Cardiac septum (tissue), 1 donor: ENCODE measurements around the gene ATP6V0A1. TPM values are rescaled to one million over a fixed set of nuclear protein-coding genes. Genes with fewer than 3 reads are reported as not detected.
"Not testable (repeated sequence)": the region's sequence is repeated elsewhere in the genome, so short reads cannot be mapped to it uniquely, and the experiment has no call there.

Experiments
- DNase-seq: peaks from one replicate; pipeline ENCODE4 v3.0.0-alpha.2; 2020; ENCODE audit warnings: low spot score
- intact Hi-C: fragments of 100-400 bp; cut with DNase I; formaldehyde crosslinking; loops from one replicate; pipeline ENCODE4 v1.14.0; 2022
- total RNA-seq: library from RNA; stranded (reverse); fragmentation: NEBNext Ultra II Directional; extraction: Animal tissue kit (Norgen Biotek cat#: 25700); gene quantifications from one replicate; pipeline ENCODE4 v1.2.1, GENCODE V29; 2021
- donor health status: DM: no; HTN: no; CAD: no.

ATP6V0A1 gene
- total RNA-seq, 1 donor from 2014 or later: 40.3 TPM

- intact Hi-C loops: no loop called here
- no peak for DNase-seq
Observed at GRCh38 chr17:42467889-42468288, 9.2 kb downstream of the ATP6V0A1 start.

GRCh38 chr17:42472709-42473521, 14.2 kb downstream of the ATP6V0A1 start:
- intact Hi-C loops: no loop called here
- no peak for DNase-seq

GRCh38 chr17:42474276-42474675, 15.6 kb downstream of the ATP6V0A1 start:
- intact Hi-C loops: no loop called here
- no peak for DNase-seq

- DNase-seq: no peak
- intact Hi-C loops: no loop called here
Observed at GRCh38 chr17:42475121-42475520, 16.4 kb downstream of the ATP6V0A1 start.

GRCh38 chr17:42475835-42476234, 17.2 kb downstream of the ATP6V0A1 start:
- intact Hi-C loops: no loop called here
- DNase-seq: no peak

- intact Hi-C loops: no loop called here
- no peak for DNase-seq
Observed at GRCh38 chr17:42476411-42476810, 17.7 kb downstream of the ATP6V0A1 start.

GRCh38 chr17:42477173-42477572, 18.5 kb downstream of the ATP6V0A1 start:
- DNase-seq: no peak
- intact Hi-C loops: no loop called here

GRCh38 chr17:42477824-42478223, 19.1 kb downstream of the ATP6V0A1 start:
- DNase-seq, intact Hi-C loops: not testable (repeated sequence)

- intact Hi-C loops: no loop called here
- DNase-seq: no peak
Observed at GRCh38 chr17:42484304-42484703, 25.6 kb downstream of the ATP6V0A1 start.

GRCh38 chr17:42485680-42486079, 27.0 kb downstream of the ATP6V0A1 start:
- no peak for DNase-seq
- intact Hi-C loops: no loop called here

GRCh38 chr17:42488032-42488431, 29.4 kb downstream of the ATP6V0A1 start:
- intact Hi-C loops: no loop called here
- DNase-seq: no peak

GRCh38 chr17:42493319-42493718, 34.6 kb downstream of the ATP6V0A1 start:
- DNase-seq: no peak
- intact Hi-C loops: no loop called here

GRCh38 chr17:42494673-42495072, 36.0 kb downstream of the ATP6V0A1 start:
- intact Hi-C loops: no loop called here
- DNase-seq: no peak

- intact Hi-C loops: no loop called here
Observed at GRCh38 chr17:42498828-42499227, 40.1 kb downstream of the ATP6V0A1 start.

GRCh38 chr17:42502091-42502490, 43.4 kb downstream of the ATP6V0A1 start:
- DNase-seq: no peak
- intact Hi-C loops: no loop called here

More at GRCh38 chr17:42498828-42499227, 40.1 kb downstream of the ATP6V0A1 start:
- no peak for DNase-seq

GRCh38 chr17:42502926-42503325, 44.2 kb downstream of the ATP6V0A1 start:
- intact Hi-C loops: no loop called here
- DNase-seq: no peak

- intact Hi-C loops: no loop called here
- DNase-seq: no peak
Observed at GRCh38 chr17:42507671-42508070, 49.0 kb downstream of the ATP6V0A1 start.

GRCh38 chr17:42508426-42509165, 49.9 kb downstream of the ATP6V0A1 start:
- intact Hi-C loops: no loop called here
- DNase-seq: no peak

- no peak for DNase-seq
- intact Hi-C loops: no loop called here
Observed at GRCh38 chr17:42509409-42509808, 50.7 kb downstream of the ATP6V0A1 start.

- no peak for DNase-seq
- intact Hi-C loops: no loop called here
Observed at GRCh38 chr17:42509841-42510240, 51.2 kb downstream of the ATP6V0A1 start.

- intact Hi-C loops: no loop called here
- no peak for DNase-seq
Observed at GRCh38 chr17:42512246-42512645, 53.6 kb downstream of the ATP6V0A1 start.
